Stimulated activated naive CD8-positive, alpha-beta T cell treated with anti-CD3 and anti-CD28 coated beads, Interleukin-15, Interleukin-2, amounts not matched to agents 100 U/mL and 50 U/mL, for 24 hours (primary cell): ENCODE results near the gene CHL1.
"Not testable (repeated sequence)": the region's sequence is repeated elsewhere in the genome, so short reads cannot be mapped to it uniquely, and the experiment has no call there.

Source experiments
- ATAC-seq: fragments of 150-1000 bp; cut with Tn5 transposase; one replicate; pipeline ENCODE4 v1.10.0; 2021
- DNase-seq: peaks from one replicate; pipeline ENCODE4 v3.0.0; 2021

Gene CHL1

GRCh38 chr3:332701-333100 lies 136.1 kb downstream of the CHL1 start:
- ATAC-seq (no peak), DNase-seq (no peak)

GRCh38 chr3:335240-335639 lies 138.7 kb downstream of the CHL1 start:
- no peak for ATAC-seq

GRCh38 chr3:339351-339750 lies 142.8 kb downstream of the CHL1 start:
- ATAC-seq (no peak), DNase-seq (no peak)

More at GRCh38 chr3:335240-335639, 138.7 kb downstream of the CHL1 start:
- DNase-seq = no peak

- DNase-seq (no peak), ATAC-seq (no peak)
These were observed 145.4 kb downstream of the CHL1 start for GRCh38 chr3:341998-342397.

GRCh38 chr3:346186-346585 lies 149.6 kb downstream of the CHL1 start:
- ATAC-seq = no peak
- DNase-seq = no peak

- no peak for DNase-seq
- no peak for ATAC-seq
These were observed 151.0 kb downstream of the CHL1 start for GRCh38 chr3:347581-347980.

- ATAC-seq = no peak
These were observed 154.4 kb downstream of the CHL1 start for GRCh38 chr3:350871-351371.

GRCh38 chr3:352599-352998 lies 156.0 kb downstream of the CHL1 start:
- ATAC-seq (no peak), DNase-seq (no peak)

More at GRCh38 chr3:350871-351371, 154.4 kb downstream of the CHL1 start:
- DNase-seq = no peak

GRCh38 chr3:353191-353739 lies 156.7 kb downstream of the CHL1 start:
- no peak for ATAC-seq
- DNase-seq = no peak

GRCh38 chr3:354432-354831 lies 157.9 kb downstream of the CHL1 start:
- ATAC-seq = no peak
- DNase-seq = peak; percentile 18

GRCh38 chr3:355622-356021 lies 159.1 kb downstream of the CHL1 start:
- DNase-seq (no peak), ATAC-seq (no peak)

GRCh38 chr3:356952-357351 lies 160.4 kb downstream of the CHL1 start:
- no peak for ATAC-seq
- DNase-seq = no peak

- ATAC-seq = no peak
- no peak for DNase-seq
These were observed 163.1 kb downstream of the CHL1 start for GRCh38 chr3:359672-360071.

- DNase-seq (no peak), ATAC-seq (no peak)
These were observed 166.2 kb downstream of the CHL1 start for GRCh38 chr3:362681-363338.

- DNase-seq (no peak), ATAC-seq (no peak)
These were observed 167.7 kb downstream of the CHL1 start for GRCh38 chr3:364287-364686.

GRCh38 chr3:365268-365667 lies 168.7 kb downstream of the CHL1 start:
- DNase-seq (no peak), ATAC-seq (no peak)

GRCh38 chr3:366253-366652 lies 169.7 kb downstream of the CHL1 start:
- ATAC-seq = not testable (repeated sequence)

GRCh38 chr3:373193-373779 lies 176.7 kb downstream of the CHL1 start:
- no peak for ATAC-seq

More at GRCh38 chr3:366253-366652, 169.7 kb downstream of the CHL1 start:
- not testable (repeated sequence) for DNase-seq

GRCh38 chr3:374459-374858 lies 177.9 kb downstream of the CHL1 start:
- ATAC-seq (no peak), DNase-seq (no peak)

More at GRCh38 chr3:373193-373779, 176.7 kb downstream of the CHL1 start:
- DNase-seq = no peak

GRCh38 chr3:377158-377561 lies 180.6 kb downstream of the CHL1 start:
- ATAC-seq (no peak), DNase-seq (no peak)

GRCh38 chr3:380801-381200 lies 184.2 kb downstream of the CHL1 start:
- ATAC-seq (no peak), DNase-seq (no peak)

- no peak for DNase-seq
- no peak for ATAC-seq
These were observed 188.6 kb downstream of the CHL1 start for GRCh38 chr3:385151-385550.

GRCh38 chr3:394775-395174 lies 198.2 kb downstream of the CHL1 start:
- DNase-seq (no peak), ATAC-seq (no peak)

GRCh38 chr3:396293-396692 lies 199.7 kb downstream of the CHL1 start:
- DNase-seq (no peak), ATAC-seq (no peak)
